Adrenal gland (tissue), 12 donors: Measurements from ENCODE around the gene CCDC38. TPM values are rescaled to one million over a fixed set of nuclear protein-coding genes. Genes with fewer than 3 reads are reported as not detected.

Experiments
- DNase-seq, 7 donors: peaks; one replicate each; pipeline ENCODE4 v3.0.0-alpha.2; 2019 to 2020
- H3K27ac ChIP-seq, 5 donors: fragments of 200-600 bp; sonication (generic) in 4 of 5; 1 replicate in 3 of 5; 2 replicates in 2 of 5; pipeline versions ENCODE4 v1.5.1 to v1.8.0; 2016 to 2020; ENCODE audit warnings: mild to moderate bottlenecking in 1 of 5
- H3K27me3 ChIP-seq: fragments of 200-600 bp; 2 replicates; pipeline ENCODE4 v1.8.0; 2021
- H3K36me3 ChIP-seq, 2 donors: fragments of 200-600 bp; replicated peaks in 1 of 2; 1 replicate in 1 of 2; 2 replicates in 1 of 2; pipeline versions ENCODE4 v1.5.1 to v1.8.0; 2018 to 2022
- H3K4me1 ChIP-seq, 2 donors: fragments of 200-600 bp; replicated peaks in 1 of 2; 1 replicate in 1 of 2; 2 replicates in 1 of 2; pipeline versions ENCODE4 v1.5.1 to v1.8.0; 2018 to 2021
- H3K4me3 ChIP-seq, 4 donors: fragments of 200-600 bp; sonication (generic) in 3 of 4; one replicate each; pipeline ENCODE4 v1.5.1; 2016 to 2018
- H3K9me3 ChIP-seq, 3 donors: fragments of 200-600 bp; sonication (generic) in 1 of 3; replicated peaks in 1 of 3; 1 replicate in 2 of 3; 2 replicates in 1 of 3; pipeline versions ENCODE4 v1.5.1 to v1.8.0; 2016 to 2021
- CTCF ChIP-seq, 6 experiments: fragments of 450-650 bp in 4 of 6; fragments of 200-600 bp in 2 of 6; sonication (generic) in 1 of 6; IDR thresholded peaks; 1 replicate in 5 of 6; 2 replicates in 1 of 6; pipeline versions ENCODE4 v1.5.1 to v1.8.0; 2016 to 2021; ENCODE audit warnings: antibody characterized with exemption in 6 of 6, mild to moderate bottlenecking in 2 of 6, moderate library complexity in 1 of 6
- POLR2A ChIP-seq, 2 donors: fragments of 450-650 bp; IDR thresholded peaks; one replicate each; pipeline ENCODE4 v1.6.1; 2017; ENCODE audit warnings: antibody characterized with exemption in 2 of 2, mild to moderate bottlenecking in 2 of 2, moderate library complexity in 1 of 2
- WGBS, 4 donors: extraction: QIAGEN DNeasy Blood & Tissue Kit in 2 of 4; methylation state at CpG; one replicate each; pipeline versions ENCODE4 v1.1.5 to v1.1.7; 2013 to 2017; 5-methylcytosine and 5-hydroxymethylcytosine counted together
- intact Hi-C, 2 donors: fragments of 100-400 bp; cut with DNase I; formaldehyde crosslinking; loops; one replicate each; pipeline versions ENCODE4 v1.14.1 to v1.15.0; 2022 to 2023
- polyA plus RNA-seq, 3 donors: library from polyadenylated mRNA; stranded (reverse); fragments of 200-250 nt in 2 of 3; fragments of 350-450 nt in 1 of 3; fragmentation: Illumina TruSeq in 1 of 3; extraction: RNeasy Lipid Tissue Mini Kit (QIAGEN cat#74804) in 1 of 3; gene quantifications; one replicate each; pipeline ENCODE4 v1.2.3, GENCODE V29; 2013 to 2014
- total RNA-seq, 9 donors: library from RNA; depleted of rRNA in 4 of 9; stranded (reverse); fragments of >200 nt in 4 of 9; fragments of 120-200 nt in 1 of 9; fragmentation: NEBNext Ultra II Directional in 1 of 9; extraction: Animal tissue kit (Norgen Biotek cat#: 25700) in 1 of 9; gene quantifications; one replicate each; pipeline versions ENCODE4 v1.1.0 to v1.2.4, GENCODE V29; 2013 to 2023
- donor health status: healthy with polysubstance abuse.
- donor health status: Bipolar disorder and iron deficiency.
- donor health status: DM: yes; HTN: yes; CAD: no.
- donor health status: DM: no; HTN: no; CAD: no.
- donor health status: DM: no; HTN: no; CAD: no.
- donor health status: DM: yes; HTN: yes; CAD: no.

The CCDC38 gene
- total and polyA plus RNA-seq, 12 donors: 0.12 to 3.3 (median 0.76) TPM; not detected in 2

- intact Hi-C loops: no loop called here
- no peaks in the 10 kb centered on the region for H3K27me3 ChIP-seq
- TF ChIP-seq CTCF (IDR thresholded peaks at IDR 0.05): no peak
- H3K9me3 ChIP-seq: no peaks in the 10 kb centered on the region
- H3K27ac ChIP-seq: no peak overlapping the region
- DNase-seq: no peak
- no peaks in the 10 kb centered on the region for H3K4me1 ChIP-seq
- WGBS, 4 donors: 83 to 92% (median 89%) methylated on average over 7 of the region's 7 CpGs
- no peaks in the 10 kb centered on the region for H3K36me3 ChIP-seq
- no peak overlapping the region for H3K4me3 ChIP-seq
Measured at GRCh38 chr12:95955549-95956159, 13.2 kb upstream of the CCDC38 start.

GRCh38 chr12:95953000-95953399 lies 10.6 kb upstream of the CCDC38 start:
- no peak overlapping the region for H3K4me3 ChIP-seq
- H3K27me3 ChIP-seq: no peaks in the 10 kb centered on the region
- 50 to 67% (median 59%) methylated on average over 1 of the region's 1 CpG for WGBS, 4 donors
- H3K36me3 ChIP-seq: no peaks in the 10 kb centered on the region
- no peak for DNase-seq
- no peaks in the 10 kb centered on the region for H3K9me3 ChIP-seq
- intact Hi-C loops: no loop called here
- TF ChIP-seq CTCF (IDR thresholded peaks at IDR 0.05) (no peak), POLR2A (IDR thresholded peaks at IDR 0.05) (no peak)
- H3K4me1 ChIP-seq: no peaks in the 10 kb centered on the region
- no peak overlapping the region for H3K27ac ChIP-seq

GRCh38 chr12:95951515-95951914 lies 9.1 kb upstream of the CCDC38 start:
- Histone ChIP-seq H3K4me3 (no peak overlapping the region), H3K36me3 (no peaks in the 10 kb centered on the region), H3K4me1 (no peaks in the 10 kb centered on the region), H3K9me3 (no peaks in the 10 kb centered on the region), H3K27ac (no peak overlapping the region), H3K27me3 (no peaks in the 10 kb centered on the region)
- TF ChIP-seq CTCF (IDR thresholded peaks at IDR 0.05) (no peak), POLR2A (IDR thresholded peaks at IDR 0.05) (no peak)
- intact Hi-C loops: no loop called here
- DNase-seq: no peak

- H3K27me3 ChIP-seq: no peaks in the 10 kb centered on the region
- intact Hi-C loops: no loop called here
- H3K9me3 ChIP-seq: no peaks in the 10 kb centered on the region
- no peak overlapping the region for H3K27ac ChIP-seq
- DNase-seq: no peak
- 74 to 80% (median 78%) methylated on average over 4 of the region's 4 CpGs for WGBS, 4 donors
- no peak overlapping the region for H3K4me3 ChIP-seq
- H3K4me1 ChIP-seq: no peaks in the 10 kb centered on the region
- H3K36me3 ChIP-seq: no peaks in the 10 kb centered on the region
- TF ChIP-seq POLR2A (IDR thresholded peaks at IDR 0.05) (no peak), CTCF (IDR thresholded peaks at IDR 0.05) (no peak)
Measured at GRCh38 chr12:95949477-95950206, 7.2 kb upstream of the CCDC38 start.
